Measurements from ENCODE around the gene CXXC4.

Gene CXXC4

GRCh38 chr4:104494822-104495559 is at the start of gene CXXC4:
CXXC4 (minus strand) TSS chr4:104494894; CDS start chr4:104491802, 3,092 bp downstream.
- DNase-seq (ENCODE audit: low read depth), result no peak

GRCh38 chr4:104533156-104533555 is 38.5 kb upstream of the CXXC4 start:
- DNase-seq (ENCODE audit: low read depth), result no peak

GRCh38 chr4:104532677-104533076 is 38.0 kb upstream of the CXXC4 start:
- no peak for DNase-seq (ENCODE audit: low read depth)

GRCh38 chr4:104531390-104531789 is 36.7 kb upstream of the CXXC4 start:
- no peak for DNase-seq (ENCODE audit: low read depth)

- DNase-seq (ENCODE audit: low read depth), result no peak
These were observed 35.7 kb upstream of the CXXC4 start for GRCh38 chr4:104530426-104530825.

- DNase-seq (ENCODE audit: low read depth), result no peak
These were observed 29.9 kb upstream of the CXXC4 start for GRCh38 chr4:104524591-104524990.

GRCh38 chr4:104524026-104524425 is 29.3 kb upstream of the CXXC4 start:
- no peak for DNase-seq (ENCODE audit: low read depth)

- DNase-seq (ENCODE audit: low read depth), result no peak
These were observed 24.9 kb upstream of the CXXC4 start for GRCh38 chr4:104519588-104519987.

- DNase-seq (ENCODE audit: low read depth), result no peak
These were observed 22.2 kb upstream of the CXXC4 start for GRCh38 chr4:104516884-104517283.

GRCh38 chr4:104508224-104508623 is 13.5 kb upstream of the CXXC4 start:
- DNase-seq (ENCODE audit: low read depth), result no peak

GRCh38 chr4:104507112-104507511 is 12.4 kb upstream of the CXXC4 start:
- DNase-seq (ENCODE audit: low read depth), result no peak

GRCh38 chr4:104504536-104504935 is 9.8 kb upstream of the CXXC4 start:
- no peak for DNase-seq (ENCODE audit: low read depth)

- no peak for DNase-seq (ENCODE audit: low read depth)
These were observed 7.8 kb upstream of the CXXC4 start for GRCh38 chr4:104502471-104502870.

GRCh38 chr4:104501290-104501689 is 6.6 kb upstream of the CXXC4 start:
- no peak for DNase-seq (ENCODE audit: low read depth)

GRCh38 chr4:104500442-104500841 is 5.7 kb upstream of the CXXC4 start:
- DNase-seq (ENCODE audit: low read depth), result no peak

GRCh38 chr4:104494185-104494584 is 509 bp downstream of the CXXC4 start:
- DNase-seq (ENCODE audit: low read depth), result no peak

- no peak for DNase-seq (ENCODE audit: low read depth)
These were observed 1.4 kb downstream of the CXXC4 start for GRCh38 chr4:104493081-104493831.

- DNase-seq (ENCODE audit: low read depth), result no peak
These were observed 2.4 kb downstream of the CXXC4 start for GRCh38 chr4:104492183-104492771.

- no peak for DNase-seq (ENCODE audit: low read depth)
These were observed 3.1 kb downstream of the CXXC4 start for GRCh38 chr4:104491481-104492182.

- peak; percentile 16 for DNase-seq (ENCODE audit: low read depth)
These were observed 3.8 kb downstream of the CXXC4 start for GRCh38 chr4:104490770-104491480.

- no peak for DNase-seq (ENCODE audit: low read depth)
These were observed 4.5 kb downstream of the CXXC4 start for GRCh38 chr4:104490096-104490769.

All from stimulated activated CD4-positive, alpha-beta T cell treated with anti-CD3 and anti-CD28 coated beads, Interleukin-2, amount 100 ng/mL, for 4 hours (primary cell).